T-helper 2 cell treated with Interferon-gamma antibody and Interleukin-4, amounts not matched to agents 5 μg/mL and 100 μg/mL, for 36 hours (primary cell): Measurements from ENCODE around the gene ZC3H6.
"Not testable (repeated sequence)": the region's sequence is repeated elsewhere in the genome, so short reads cannot be mapped to it uniquely, and the experiment has no call there.

Experiments used
- DNase-seq: peaks from one replicate; pipeline ENCODE4 v3.0.0; 2021; ENCODE audit warnings: low spot score
- H3K27ac Mint-ChIP-seq: one replicate; pipeline ENCODE4 v1.8.0; 2021; ENCODE audit warnings: mild to moderate bottlenecking, mixed read lengths
- H3K27me3 Mint-ChIP-seq: one replicate; pipeline ENCODE4 v1.8.0; 2021; ENCODE audit warnings: low read depth, mixed read lengths
- H3K36me3 Mint-ChIP-seq: one replicate; pipeline ENCODE4 v1.8.0; 2021; ENCODE audit warnings: low read depth, mixed read lengths
- H3K4me1 Mint-ChIP-seq: one replicate; pipeline ENCODE4 v1.8.0; 2021; ENCODE audit warnings: low read depth, mixed read lengths
- H3K4me3 Mint-ChIP-seq: one replicate; pipeline ENCODE4 v1.8.0; 2022; ENCODE audit warnings: mild to moderate bottlenecking, moderate library complexity, mixed read lengths
- H3K9me3 Mint-ChIP-seq: one replicate; pipeline ENCODE4 v1.8.0; 2021; ENCODE audit warnings: mixed read lengths

The ZC3H6 gene

GRCh38 chr2:112259509-112260294 lies 15.7 kb upstream of the ZC3H6 start:
- Mint-ChIP-seq H3K4me1 (peaks cover 11% of the 10 kb centered on the region), H3K27me3 (peaks cover under 1% of the 10 kb centered on the region), H3K9me3 (peaks cover 6% of the 10 kb centered on the region), H3K4me3 (peak overlapping the region; percentile 69), H3K36me3 (no peaks in the 10 kb centered on the region), H3K27ac (peak overlapping the region; percentile 60)
- DNase-seq = peak; percentile 73

DNA sequence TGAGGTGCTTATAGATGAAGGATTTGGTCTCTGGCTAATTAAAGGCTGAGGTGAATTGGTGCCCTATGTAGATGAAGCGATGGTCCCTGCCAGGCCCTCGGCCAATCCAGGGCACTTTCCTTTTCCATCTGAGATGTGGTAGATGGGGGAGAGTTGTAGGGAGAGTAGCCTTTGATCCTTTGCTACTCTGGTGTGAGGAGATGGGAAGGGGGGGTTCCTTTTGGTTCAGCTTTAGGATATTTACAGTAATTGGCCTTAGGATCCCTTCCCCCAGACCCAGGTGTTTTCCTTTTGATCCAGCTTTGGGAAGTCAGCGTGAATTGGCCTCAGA lies 15.1 kb upstream of the ZC3H6 start:
- Mint-ChIP-seq H3K9me3 (peaks cover 6% of the 10 kb centered on the region), H3K27me3 (peaks cover 3% of the 10 kb centered on the region), H3K4me1 (peaks cover 11% of the 10 kb centered on the region), H3K4me3 (no peak overlapping the region), H3K27ac (no peak overlapping the region), H3K36me3 (no peaks in the 10 kb centered on the region)
- DNase-seq = no peak

DNA sequence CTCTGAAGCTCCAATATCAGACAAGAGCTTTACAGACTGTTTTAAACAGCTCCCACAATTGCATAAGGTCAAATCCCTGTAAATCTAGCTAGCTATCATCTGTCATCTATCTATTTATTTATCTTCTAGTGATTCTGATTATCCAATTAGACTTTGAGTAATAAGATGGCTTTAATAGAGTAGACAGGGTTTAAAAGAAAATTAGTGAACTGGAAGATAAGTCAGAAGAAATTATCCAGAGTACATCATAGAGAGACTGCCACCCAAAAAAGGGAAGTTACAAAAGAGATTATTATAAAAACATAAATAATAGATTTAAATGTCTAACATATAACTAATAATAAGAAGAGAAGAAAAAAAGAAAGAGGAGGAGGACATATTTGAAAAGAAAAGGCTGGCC lies 12.5 kb upstream of the ZC3H6 start:
- no peak for DNase-seq
- Mint-ChIP-seq H3K4me1 (peaks cover 14% of the 10 kb centered on the region), H3K27me3 (peaks cover 3% of the 10 kb centered on the region), H3K36me3 (no peaks in the 10 kb centered on the region), H3K27ac (no peak overlapping the region), H3K9me3 (peaks cover 6% of the 10 kb centered on the region), H3K4me3 (no peak overlapping the region)

GRCh38 chr2:112268547-112268946 lies 6.8 kb upstream of the ZC3H6 start:
- DNase-seq = no peak
- Mint-ChIP-seq H3K9me3 (peaks cover 9% of the 10 kb centered on the region), H3K27me3 (peaks cover 3% of the 10 kb centered on the region), H3K4me3 (no peak overlapping the region), H3K4me1 (peaks cover 6% of the 10 kb centered on the region), H3K27ac (no peak overlapping the region), H3K36me3 (peaks cover 2% of the 10 kb centered on the region)

- Mint-ChIP-seq H3K36me3 (peaks cover 5% of the 10 kb centered on the region), H3K27ac (no peak overlapping the region), H3K27me3 (no peaks in the 10 kb centered on the region), H3K4me1 (peaks cover 9% of the 10 kb centered on the region), H3K4me3 (no peak overlapping the region), H3K9me3 (peaks cover 9% of the 10 kb centered on the region)
- DNase-seq = no peak
Measured at GRCh38 chr2:112272669-112273068, 2.7 kb upstream of the ZC3H6 start.

GRCh38 chr2:112273349-112273748 lies 2.0 kb upstream of the ZC3H6 start:
- Mint-ChIP-seq H3K27me3 (no peaks in the 10 kb centered on the region), H3K36me3 (peaks cover 3% of the 10 kb centered on the region), H3K27ac (no peak overlapping the region)

DNA sequence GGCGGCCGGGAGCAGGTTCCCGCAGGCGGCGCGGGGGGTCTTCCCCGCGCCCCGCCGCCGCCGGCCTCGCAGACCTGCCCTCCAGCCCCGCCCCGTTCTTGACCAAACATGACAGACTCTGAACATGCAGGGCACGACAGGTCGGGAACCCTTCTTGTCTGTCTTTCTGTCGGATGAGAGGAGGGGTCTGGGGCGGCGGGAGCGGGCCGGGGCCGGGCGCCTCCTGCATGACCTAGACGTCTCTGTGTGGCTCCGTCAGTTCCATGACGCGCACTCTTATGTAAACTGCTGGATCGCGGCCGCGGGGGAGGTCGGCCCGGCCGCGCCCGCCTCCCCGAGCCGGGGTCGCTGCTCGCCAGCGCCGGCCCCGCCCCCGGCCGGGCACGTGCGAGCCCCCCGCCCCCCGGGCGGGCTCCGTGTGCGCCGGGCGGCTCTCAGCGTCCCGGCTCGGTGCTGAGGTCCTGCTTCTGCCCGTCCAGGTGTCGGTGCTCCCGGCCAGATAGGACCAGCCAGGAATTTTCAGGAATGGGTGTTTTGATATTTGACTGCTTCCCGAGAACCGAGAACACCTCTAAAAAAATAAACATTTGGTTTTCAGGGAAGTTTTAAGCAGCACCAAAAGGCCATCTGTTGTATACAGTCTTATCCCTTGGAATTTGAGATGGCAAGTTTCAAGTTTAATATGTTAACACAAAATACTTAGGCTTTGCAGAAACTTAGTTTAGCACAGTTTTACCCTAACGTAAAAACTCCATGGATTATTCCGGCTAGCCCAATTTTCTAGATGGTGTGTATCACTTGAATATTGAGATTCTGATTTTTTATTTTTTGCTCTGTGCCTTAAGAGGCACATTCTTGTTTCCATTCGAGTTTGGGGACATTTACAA lies 733 bp downstream of the ZC3H6 start:
- Mint-ChIP-seq H3K4me3 (peak overlapping the region; percentile 94), H3K36me3 (peaks cover 3% of the 10 kb centered on the region), H3K27me3 (no peaks in the 10 kb centered on the region), H3K4me1 (peaks cover 15% of the 10 kb centered on the region), H3K27ac (peak overlapping the region; percentile 98), H3K9me3 (no peaks in the 10 kb centered on the region)
- peak; percentile 79 for DNase-seq

More at GRCh38 chr2:112273349-112273748, 2.0 kb upstream of the ZC3H6 start:
- DNase-seq = no peak
- Mint-ChIP-seq H3K4me1 (peaks cover 9% of the 10 kb centered on the region), H3K4me3 (peak overlapping the region; percentile 26), H3K9me3 (peaks cover 3% of the 10 kb centered on the region)

GRCh38 chr2:112276954-112277353 lies 1.6 kb downstream of the ZC3H6 start:
- Mint-ChIP-seq H3K4me1 (peaks cover 15% of the 10 kb centered on the region), H3K9me3 (no peaks in the 10 kb centered on the region), H3K36me3 (peaks cover 3% of the 10 kb centered on the region), H3K27me3 (no peaks in the 10 kb centered on the region), H3K4me3 (peak overlapping the region; percentile 80), H3K27ac (no peak overlapping the region)
- DNase-seq = no peak

DNA sequence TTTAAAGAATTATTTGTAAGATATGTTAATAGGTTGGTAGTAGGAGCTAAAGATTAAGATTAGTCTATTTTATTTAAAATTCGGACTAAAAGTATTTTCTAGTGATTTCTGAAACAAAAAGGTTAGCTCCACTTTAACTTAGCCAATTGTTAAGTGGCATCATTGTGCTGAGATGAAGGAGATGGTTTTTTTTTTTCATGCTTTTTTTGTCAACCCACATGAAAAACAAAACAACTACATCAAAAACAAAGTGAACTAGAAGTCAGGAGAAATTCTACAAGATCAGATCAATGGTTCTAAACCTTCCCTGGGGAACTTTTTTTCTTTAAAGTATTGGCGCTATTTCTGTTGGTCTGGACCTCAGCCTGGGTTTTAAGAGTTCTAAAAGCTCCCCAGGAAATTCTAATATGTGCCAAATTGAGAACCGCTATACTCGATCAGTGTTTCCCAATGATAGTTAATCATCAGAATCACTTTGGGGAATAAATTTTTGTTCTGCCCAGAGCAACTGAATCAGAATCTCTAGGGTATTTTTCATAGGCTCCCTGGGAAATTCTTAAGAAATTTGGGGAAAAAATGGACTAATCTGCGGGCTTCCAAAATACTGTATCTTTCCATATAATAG lies 2.3 kb downstream of the ZC3H6 start:
- Mint-ChIP-seq H3K4me3 (peak overlapping the region; percentile 45), H3K4me1 (peaks cover 15% of the 10 kb centered on the region), H3K36me3 (peaks cover 3% of the 10 kb centered on the region), H3K27me3 (no peaks in the 10 kb centered on the region), H3K27ac (no peak overlapping the region), H3K9me3 (no peaks in the 10 kb centered on the region)
- no peak for DNase-seq

- H3K36me3 Mint-ChIP-seq, H3K9me3 Mint-ChIP-seq, H3K4me3 Mint-ChIP-seq, H3K27me3 Mint-ChIP-seq, DNase-seq, H3K27ac Mint-ChIP-seq: not testable (repeated sequence)
- peaks cover 10% of the 10 kb centered on the region for H3K4me1 Mint-ChIP-seq
Measured at GRCh38 chr2:112282066-112282465, 6.7 kb downstream of the ZC3H6 start.

GRCh38 chr2:112283535-112283934 lies 8.1 kb downstream of the ZC3H6 start:
- H3K27me3 Mint-ChIP-seq, H3K27ac Mint-ChIP-seq, H3K9me3 Mint-ChIP-seq, H3K4me3 Mint-ChIP-seq, H3K36me3 Mint-ChIP-seq, DNase-seq, H3K4me1 Mint-ChIP-seq: not testable (repeated sequence)

DNA sequence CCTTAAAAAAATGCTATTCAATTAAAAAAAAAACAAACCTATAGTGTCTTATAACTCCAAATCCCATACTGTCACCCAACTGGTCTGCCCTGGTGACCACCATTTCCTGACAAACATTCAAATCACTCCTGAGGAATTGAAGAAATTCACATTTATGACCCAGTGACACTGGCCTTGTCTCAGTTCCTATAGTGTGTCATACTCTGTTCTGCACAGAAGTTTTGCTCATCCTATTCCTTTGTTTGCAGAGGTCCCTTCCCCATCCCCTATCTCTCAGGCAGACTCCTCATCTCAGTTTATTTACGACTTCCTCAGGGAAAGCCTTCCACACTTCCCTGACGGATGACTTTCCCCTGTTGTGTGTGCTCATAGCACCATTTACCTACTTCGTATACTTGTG lies 14.7 kb downstream of the ZC3H6 start:
- Mint-ChIP-seq H3K27me3 (no peaks in the 10 kb centered on the region), H3K9me3 (no peaks in the 10 kb centered on the region), H3K27ac (no peak overlapping the region), H3K4me3 (no peak overlapping the region), H3K4me1 (no peaks in the 10 kb centered on the region), H3K36me3 (no peaks in the 10 kb centered on the region)
- DNase-seq = no peak

- no peak overlapping the region for H3K27ac Mint-ChIP-seq
Measured at GRCh38 chr2:112290648-112291047, 15.3 kb downstream of the ZC3H6 start.

More at GRCh38 chr2:112290648-112291047, 15.3 kb downstream of the ZC3H6 start:
- DNase-seq = no peak
- Mint-ChIP-seq H3K36me3 (no peaks in the 10 kb centered on the region), H3K4me3 (no peak overlapping the region), H3K9me3 (no peaks in the 10 kb centered on the region), H3K4me1 (no peaks in the 10 kb centered on the region), H3K27me3 (no peaks in the 10 kb centered on the region)
